ENCODE data around the gene OVOL3.
A peak's percentile ranks its signal among the peaks of the same experiment; 100 is the strongest.
"Not testable (repeated sequence)": the region's sequence is repeated elsewhere in the genome, so short reads cannot be mapped to it uniquely, and the experiment has no call there.

Gene OVOL3

DNA sequence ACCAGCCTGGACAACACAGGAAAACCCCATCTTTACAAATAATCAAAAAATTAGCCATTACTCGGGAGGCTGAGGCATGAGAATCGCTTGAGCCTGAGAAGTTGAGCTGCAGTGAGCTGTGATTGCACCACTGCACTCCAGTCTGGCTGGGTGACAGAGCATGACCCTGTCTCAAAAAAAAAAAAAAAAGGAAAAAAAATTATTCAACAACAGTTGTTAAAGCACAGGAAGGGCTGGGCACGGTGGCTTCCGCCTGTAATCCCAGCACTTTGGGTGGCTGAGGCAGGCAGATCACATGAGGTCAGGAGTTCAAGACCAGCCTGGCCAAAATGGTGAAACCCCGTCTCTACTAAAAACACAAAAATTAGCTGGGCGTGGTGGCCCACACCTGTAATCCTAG lies 20.3 kb downstream of the OVOL3 start:
- peak; percentile 11 for DNase-seq (ENCODE audit: low spot score)

DNA sequence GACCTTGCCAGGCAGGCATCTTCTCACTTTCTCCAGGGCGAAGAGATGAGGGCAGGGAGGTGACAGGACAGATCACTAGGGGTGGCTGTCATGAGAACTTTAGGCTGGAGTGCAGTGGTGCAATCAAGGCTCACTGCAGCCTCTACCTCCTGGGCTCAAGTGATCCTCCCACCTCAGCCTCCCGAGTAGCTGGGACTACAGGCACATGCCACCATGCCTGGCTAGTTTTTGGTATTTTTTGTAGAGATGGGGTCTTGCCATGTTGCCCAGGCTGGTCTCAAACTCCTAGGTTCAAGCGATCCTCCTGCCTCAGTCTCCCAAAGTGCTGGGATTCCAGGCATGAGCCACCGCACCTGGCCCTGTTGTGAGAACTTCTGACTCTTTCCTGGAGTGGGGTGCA lies 23.9 kb downstream of the OVOL3 start:
- not testable (repeated sequence) for DNase-seq (ENCODE audit: low spot score)

DNA sequence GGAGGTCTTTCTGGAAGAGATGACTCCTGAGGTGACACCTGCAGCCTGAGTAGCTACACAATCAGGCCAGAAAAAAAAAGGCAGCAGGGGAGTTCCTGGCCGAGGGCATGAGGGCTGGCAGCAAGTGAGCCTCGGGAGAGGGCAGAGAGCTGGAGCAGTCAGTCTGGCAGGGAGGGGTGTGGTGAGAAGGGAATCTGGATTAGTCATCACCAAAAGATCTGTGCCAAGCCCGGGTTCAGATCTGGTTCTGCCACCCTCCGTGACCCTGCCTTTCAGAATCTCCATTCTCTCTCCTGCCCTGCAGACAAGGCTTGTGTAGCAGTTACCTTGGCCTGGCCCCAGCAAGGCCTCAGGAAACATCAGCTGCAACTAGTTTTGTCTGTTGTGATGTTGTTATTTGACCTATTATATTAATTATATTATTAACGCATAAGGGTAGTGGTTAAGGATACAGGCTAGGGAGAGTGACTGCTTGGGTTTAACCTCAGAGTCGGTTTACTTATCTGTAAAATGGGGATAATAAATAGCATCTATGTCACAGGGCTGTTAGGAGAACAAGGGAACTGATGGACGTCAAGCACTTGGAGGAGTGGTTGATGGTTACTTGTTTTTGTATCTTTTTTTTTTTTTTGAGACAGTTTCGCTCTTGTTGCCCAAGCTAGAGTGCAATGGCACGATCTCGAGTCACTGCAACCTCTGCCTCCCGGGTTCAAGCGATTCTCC lies 26.2 kb downstream of the OVOL3 start:
- DNase-seq (ENCODE audit: low spot score): peak; percentile 18

DNA sequence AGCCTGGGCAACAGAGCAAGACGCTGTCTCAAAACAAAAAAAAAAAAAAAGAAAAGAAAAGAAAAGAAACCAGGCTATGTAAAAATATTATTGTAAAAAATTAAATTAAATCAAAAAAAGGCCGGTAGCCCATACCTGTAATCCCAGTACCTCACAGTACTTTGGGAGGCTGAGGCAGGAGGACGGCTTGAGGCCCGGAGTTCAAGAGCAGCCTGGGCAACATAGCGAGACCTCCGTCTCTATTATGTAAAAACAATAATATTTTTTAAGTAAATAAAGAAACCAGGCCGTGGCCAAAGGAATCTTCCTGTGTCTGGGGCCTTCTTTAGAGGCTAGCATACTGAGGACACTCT lies 28.2 kb downstream of the OVOL3 start:
- DNase-seq (ENCODE audit: low spot score): no peak

DNA sequence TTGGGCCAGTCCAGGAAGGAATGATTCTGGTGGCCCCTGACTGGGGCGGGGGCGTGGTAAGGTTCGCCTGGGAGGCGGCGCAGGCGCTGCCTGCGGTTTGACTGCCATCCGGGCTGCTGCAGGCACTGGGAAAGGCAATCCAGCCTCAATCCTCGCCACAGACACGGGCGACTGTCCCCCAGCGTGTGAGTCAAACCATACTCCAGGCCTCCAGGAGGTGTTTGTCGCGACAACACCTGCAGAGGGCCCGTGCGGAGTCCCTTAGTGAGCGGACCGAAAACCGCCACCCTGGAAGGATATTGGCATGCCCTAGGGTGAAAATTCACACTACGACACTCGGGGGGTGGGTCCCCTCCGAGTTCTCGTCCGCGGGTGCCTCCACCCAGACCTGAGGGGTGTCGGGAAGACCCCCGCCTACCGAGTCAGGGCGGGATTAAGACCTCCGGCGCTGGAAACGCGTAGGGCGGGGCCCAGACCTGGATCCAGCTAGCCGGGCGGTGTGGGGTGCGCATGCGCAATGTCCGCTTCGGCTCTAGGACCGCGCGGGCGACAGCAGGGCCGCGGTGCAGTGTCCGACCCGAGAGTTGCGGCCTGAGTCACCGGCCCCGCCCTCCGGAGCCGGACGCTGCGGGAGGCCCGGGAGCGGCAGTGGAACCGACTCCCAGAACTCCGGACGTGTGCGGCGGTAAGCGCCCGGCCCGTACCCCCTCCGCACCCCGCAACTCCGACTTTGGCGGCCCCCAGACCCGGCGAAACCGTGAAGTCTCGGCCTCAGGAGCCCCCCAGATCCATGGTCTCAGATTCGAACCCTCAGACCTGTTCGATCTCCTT lies 28.7 kb downstream of the OVOL3 start, which contains the start of gene CAPNS1:
Gene CAPNS1 (plus strand): TSS at position 594 of the 831 bp plus-strand sequence. CDS start 946 bp downstream, outside the sequence.
- DNase-seq (ENCODE audit: low spot score): peak; percentile 93

DNA sequence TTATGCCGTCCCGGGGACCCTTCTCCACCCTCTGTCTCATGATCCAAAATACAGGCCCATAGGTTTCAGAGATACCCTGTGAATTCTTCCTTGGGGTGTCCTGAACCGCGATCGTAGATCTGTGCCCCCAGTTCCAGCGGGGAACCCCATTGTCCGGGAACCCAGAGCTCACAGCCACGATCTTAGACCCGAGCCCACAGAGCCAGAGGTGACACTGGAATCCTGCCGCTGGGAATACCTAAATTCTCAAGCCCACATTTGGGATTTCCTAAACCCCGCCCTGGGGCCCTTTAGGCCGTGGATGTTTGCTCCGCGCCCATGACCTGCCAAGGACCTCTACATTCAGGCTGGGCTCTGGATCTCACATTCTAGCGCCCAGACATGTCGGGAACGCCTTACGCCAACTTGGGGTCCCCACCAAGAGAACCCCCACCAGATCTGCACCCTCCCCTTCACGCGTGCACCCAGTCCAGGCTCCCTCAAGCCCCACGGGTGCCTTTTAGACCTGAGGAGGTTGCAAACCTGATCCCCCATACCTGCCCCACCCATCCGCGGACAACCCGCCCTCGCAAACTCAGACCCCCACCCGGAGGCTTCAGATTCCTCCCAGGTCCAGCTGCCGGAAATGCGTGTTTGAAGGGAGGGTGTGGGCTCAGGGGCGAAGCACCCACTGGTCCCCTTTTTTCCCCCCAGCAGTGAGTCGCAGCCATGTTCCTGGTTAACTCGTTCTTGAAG lies 29.5 kb downstream of the OVOL3 start:
- peak; percentile 10 for DNase-seq (ENCODE audit: low spot score)

DNA sequence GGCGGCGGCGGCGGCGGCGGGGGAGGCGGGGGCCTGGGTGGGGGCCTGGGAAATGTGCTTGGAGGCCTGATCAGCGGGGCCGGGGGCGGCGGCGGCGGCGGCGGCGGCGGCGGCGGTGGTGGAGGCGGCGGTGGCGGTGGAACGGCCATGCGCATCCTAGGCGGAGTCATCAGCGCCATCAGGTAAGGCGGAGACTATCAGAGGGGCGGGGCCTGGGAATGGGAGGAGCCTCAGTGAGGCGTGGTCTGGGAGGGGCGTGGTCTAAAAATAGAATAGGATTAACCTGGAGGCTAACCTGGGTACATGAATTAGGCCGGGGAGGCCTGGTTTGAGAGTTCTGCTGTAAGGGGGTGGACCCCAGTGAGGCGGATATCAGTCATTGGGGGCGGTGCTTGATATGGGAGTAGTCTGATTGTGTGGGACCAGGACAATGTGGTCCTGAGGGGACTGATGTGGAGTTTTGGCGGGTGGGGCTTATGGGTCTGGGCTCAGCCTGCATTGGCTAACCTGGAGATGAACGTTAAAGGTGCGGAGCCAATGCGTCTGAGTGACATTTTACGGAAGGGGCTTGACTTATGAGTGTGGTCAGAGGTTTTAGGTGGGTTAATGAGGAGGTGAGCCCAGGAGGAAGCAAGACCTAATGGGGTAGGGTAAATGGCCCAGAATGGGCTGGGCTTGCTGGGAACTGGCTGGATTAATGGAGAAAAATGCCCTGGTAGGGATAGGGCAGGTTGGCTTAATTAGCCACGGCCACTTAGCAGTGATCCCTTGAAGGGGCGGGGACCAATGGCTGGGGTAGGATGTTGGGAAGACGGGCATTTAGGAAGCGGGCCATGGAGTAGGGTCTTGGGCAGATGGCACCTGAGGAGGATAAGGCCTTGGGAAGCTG lies 30.3 kb downstream of the OVOL3 start:
- peak; percentile 93 for DNase-seq (ENCODE audit: low spot score)

DNA sequence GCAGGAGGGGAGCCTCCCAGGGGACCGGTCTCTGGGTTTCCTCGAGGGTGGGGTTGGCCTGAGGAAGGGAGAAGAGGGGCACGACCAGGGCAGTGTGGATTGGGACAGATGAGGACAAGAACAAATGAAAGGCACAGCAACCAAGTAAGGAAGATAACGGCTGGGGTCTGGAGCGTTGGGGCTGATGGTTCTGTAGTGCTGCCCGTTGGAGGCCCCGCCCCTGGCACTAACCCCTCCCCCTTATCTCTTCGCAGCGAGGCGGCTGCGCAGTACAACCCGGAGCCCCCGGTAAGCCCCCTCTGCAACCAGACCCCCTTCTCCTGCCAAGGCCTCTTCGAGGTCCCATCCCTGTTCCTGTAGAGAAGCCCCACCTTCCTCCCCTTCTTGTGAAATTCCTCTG lies 31.1 kb downstream of the OVOL3 start:
- no peak for DNase-seq (ENCODE audit: low spot score)

DNA sequence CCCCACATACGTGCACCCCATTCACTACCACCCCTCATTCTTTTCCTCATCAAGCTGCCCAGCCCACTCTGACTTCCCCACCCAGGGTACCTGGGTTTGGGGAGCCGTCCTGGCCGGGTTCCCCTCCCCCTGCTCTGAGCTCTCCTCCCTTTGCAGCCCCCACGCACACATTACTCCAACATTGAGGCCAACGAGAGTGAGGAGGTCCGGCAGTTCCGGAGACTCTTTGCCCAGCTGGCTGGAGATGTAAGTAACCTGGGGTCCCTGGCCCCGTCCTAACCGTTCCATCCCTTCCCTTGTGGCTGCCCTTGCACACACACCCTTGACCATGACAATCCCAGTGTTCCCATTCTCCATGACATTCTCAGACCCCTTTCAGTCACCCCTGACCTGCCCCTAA lies 31.6 kb downstream of the OVOL3 start:
- no peak for DNase-seq (ENCODE audit: low spot score)

DNA sequence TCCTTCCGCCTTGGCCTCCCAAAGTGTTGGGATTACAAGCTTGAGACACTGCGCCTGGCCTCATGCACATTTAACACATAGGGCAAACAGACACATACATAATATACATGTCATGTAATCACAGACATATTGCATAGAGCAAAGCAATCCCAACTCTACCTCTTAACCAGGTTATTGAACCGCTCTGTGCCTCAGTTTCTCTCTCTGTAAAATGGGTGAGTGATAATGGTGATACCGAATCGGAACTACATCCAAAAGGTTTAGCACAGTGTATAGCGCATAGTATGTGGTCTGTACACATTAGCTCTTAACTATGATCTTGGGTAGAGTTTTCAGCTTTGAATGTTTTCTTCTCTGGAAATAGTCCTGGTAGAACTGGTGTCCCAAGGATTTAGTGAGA lies 33.7 kb downstream of the OVOL3 start:
- DNase-seq (ENCODE audit: low spot score): no peak

DNA sequence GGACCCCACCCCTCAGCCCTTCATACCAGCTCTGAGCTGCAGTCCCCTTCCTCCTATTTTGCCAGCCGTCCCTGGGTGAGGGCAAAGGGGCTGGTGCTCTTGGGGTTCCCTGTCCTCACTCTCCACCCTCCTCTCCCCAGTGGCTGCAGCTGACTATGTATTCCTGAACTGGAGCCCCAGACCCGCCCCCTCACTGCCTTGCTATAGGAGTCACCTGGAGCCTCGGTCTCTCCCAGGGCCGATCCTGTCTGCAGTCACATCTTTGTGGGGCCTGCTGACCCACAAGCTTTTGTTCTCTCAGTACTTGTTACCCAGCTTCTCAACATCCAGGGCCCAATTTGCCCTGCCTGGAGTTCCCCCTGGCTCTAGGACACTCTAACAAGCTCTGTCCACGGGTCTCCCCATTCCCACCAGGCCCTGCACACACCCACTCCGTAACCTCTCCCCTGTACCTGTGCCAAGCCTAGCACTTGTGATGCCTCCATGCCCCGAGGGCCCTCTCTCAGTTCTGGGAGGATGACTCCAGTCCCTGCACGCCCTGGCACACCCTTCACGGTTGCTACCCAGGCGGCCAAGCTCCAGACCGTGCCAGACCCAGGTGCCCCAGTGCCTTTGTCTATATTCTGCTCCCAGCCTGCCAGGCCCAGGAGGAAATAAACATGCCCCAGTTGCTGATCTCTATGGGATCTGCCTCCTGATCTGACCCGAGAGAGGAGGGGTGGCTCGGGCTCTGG lies 38.9 kb downstream of the OVOL3 start:
- no peak for DNase-seq (ENCODE audit: low spot score)

DNA sequence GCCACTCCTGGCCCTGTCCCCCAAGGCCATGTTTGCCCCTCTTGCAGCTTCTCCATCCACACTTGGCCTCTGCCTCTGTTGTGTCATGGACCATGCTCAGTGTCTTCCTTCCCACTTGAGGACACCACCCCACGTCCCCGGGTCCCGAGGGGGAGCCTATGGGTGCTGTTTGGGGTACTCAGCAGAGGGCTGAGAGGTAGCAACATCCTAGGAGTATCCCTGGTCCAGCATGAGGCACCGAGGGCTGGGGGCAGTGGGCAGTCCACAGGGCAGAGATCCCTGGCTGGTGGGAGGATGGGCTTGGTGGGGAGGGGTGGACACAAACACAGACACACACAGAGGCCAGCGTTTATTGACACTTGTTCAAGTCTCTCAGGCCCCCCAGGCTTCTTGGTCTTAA lies 39.6 kb downstream of the OVOL3 start:
- DNase-seq (ENCODE audit: low spot score): no peak

DNA sequence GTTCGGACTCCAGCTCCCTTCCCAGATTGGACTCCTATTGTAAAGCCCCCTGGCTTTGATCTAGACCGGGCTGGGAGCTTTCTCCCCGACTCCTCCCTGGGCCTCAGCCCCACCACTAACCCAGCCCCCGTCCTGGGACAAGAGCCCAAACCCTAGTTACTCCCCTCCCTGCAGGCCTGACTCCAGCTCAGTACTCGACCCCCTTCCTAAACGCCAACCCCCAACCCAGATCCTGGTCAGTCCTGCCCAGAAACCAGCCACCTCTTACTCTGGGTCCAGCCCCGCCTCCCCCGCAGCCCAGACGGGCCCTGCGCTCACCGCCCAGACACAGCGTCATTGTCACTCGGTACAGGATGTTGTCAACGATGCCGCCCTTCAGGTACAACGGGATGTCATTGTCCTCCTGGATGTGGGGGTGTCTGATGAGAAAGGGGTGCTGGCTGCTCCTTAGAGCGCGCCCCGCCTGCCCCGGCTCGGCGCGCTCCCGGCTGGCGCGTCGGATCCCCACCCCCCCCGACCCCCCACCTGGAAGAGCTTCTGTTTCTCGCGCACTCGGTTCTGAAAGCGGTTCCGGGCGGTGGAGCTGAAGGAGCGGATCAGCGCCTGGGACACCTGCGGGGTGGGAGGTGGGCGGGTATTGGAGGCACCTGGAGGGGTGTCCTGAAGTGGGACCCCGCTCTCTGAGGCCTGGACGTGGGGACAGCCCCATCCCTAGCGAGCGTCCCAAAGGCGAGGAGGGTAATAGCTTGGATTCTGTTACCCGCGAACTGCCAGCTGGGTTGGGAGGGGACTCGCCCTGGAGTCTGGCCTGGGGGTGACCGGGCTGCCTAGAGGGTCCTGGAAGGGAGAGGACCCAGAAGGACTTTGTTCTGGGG lies 40.4 kb downstream of the OVOL3 start:
- no peak for DNase-seq (ENCODE audit: low spot score)

DNA sequence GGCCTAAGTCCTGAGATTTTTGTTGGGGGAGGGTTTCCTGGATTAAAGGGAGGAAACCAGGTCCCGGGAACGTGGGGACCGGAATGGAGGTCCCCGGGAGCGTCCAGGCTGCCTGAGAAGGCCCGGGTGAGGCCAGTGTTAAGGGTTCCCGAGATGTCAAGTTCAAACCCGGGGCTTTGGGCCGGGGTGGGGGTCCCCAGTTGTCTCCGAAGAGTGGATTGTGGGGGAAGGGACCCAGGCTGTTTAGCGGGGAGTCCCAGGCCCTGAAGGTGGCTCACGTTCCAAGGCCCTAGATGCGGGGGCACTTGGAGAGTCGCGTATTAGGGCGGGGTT lies 41.0 kb downstream of the OVOL3 start:
- DNase-seq (ENCODE audit: low spot score): no peak

DNA sequence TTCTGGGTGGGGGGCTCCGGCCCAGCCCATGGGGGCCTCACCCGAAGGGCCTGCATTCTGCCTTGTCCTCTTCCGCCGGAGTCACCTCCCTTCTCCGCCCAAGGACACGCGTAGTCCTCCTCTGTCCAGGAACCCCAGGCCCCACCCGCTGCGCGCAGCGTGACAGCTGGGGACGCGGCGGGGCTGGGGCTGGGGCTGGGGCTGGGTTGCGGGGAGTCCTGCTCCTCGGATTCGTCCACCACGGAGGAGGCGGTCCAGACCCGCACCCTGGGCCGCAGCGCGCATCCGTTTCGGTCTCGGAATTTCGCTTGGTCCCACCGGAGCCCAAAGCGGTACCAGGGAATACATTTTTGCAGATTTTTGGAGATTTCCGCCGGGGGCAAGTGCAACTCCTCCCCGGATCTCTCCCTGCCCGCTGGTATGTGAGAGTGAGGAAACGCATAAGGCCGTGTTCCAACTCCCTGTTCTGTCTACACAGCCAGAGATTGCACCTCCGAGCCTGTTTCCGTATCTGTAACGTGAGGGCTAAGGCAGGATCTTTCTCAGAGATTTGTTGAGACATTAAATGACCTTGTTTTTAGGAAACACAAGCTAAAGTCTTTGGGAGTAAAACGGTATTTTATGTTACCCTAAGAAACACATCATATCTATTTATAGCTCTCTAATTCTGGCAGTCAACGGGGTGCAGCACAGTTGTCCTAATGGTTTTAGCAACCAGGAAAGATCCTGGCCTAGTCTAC lies 41.6 kb downstream of the OVOL3 start, which contains the start of gene COX7A1:
Gene COX7A1 (minus strand): TSS at position 96 of the 740 bp plus-strand sequence. CDS start 40 bp downstream, at position 56.
- no peak for DNase-seq (ENCODE audit: low spot score)

DNA sequence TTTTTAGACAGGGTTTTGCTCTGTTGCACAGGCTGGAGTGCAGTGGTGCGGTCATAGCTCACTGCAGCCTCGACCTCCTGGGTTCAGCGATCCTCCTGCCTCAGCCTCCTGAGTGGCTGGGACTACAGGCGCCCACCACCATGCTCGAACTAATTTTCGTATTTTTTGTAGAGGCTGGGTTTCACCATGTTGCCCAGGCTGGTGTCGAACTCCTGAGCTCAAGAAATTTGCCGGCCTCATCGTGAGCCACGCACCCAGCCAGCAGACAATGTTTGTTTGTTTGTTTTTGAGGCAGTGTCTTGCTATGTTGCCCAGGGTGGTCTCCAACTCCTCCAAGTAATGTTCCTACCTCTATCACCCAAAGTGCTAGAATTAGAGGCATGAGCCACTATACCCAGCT lies 42.2 kb downstream of the OVOL3 start:
- no peak for DNase-seq (ENCODE audit: low spot score)

DNA sequence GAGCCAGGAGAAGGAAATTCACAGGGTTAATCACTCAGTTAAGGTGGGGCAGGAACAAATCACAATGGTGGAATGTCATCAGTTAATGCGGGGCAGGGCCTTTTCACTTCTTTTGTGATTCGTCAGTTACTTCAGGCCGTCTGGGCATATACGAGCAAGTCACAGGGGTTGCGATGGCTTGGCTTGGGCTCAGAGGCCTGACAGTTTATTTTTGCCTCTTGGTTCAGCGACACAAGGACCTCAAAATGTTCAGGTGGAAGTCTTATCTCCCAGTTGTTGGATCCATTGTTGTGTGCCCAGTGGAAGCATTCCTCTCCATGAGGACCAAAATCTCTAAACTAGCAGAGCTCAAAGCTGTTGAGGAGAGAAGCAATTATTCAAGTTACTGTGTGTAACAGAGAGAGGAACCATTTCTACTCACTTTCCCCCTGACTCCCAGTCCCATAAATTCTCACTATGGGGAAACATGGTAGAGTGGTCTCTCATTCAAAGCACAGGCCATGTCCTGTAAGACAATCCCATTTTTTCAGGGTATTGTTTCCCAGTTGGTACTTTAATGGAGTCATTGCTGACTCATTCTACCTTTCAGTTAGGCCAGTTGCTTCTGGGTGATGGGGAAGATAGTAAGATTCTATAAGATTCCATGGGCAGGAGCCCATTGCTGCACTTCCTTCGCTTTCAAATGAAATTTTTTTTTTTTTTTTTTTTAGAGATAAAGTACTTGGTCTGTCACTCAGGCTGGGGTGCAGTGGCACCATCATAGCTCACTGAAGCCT lies 50.1 kb downstream of the OVOL3 start:
- no peak for DNase-seq (ENCODE audit: low spot score)

Data from CD4-positive, alpha-beta T cell treated with Interleukin-15 for 4 hours (primary cell).